GM18519 (cell line): ENCODE data around the gene RRBP1.
"Not testable (repeated sequence)": the region's sequence is repeated elsewhere in the genome, so short reads cannot be mapped to it uniquely, and the experiment has no call there.

Experiments
- ATAC-seq: cut with Tn5 transposase; IDR thresholded peaks from one replicate; pipeline ENCODE4 v1.9.1; 2021; ENCODE audit warnings: mild to moderate bottlenecking, moderate library complexity; ENCODE audit not compliant: unreplicated experiment, low FRiP score

RRBP1 gene

GRCh38 chr20:17710379-17711266, 28.6 kb upstream of the RRBP1 start:
- no peak for ATAC-seq

GRCh38 chr20:17709361-17710293, 27.6 kb upstream of the RRBP1 start:
- ATAC-seq: no peak

GRCh38 chr20:17708675-17709360, 26.8 kb upstream of the RRBP1 start:
- ATAC-seq: no peak

GRCh38 chr20:17707951-17708350, 25.9 kb upstream of the RRBP1 start:
- ATAC-seq: not testable (repeated sequence)

- ATAC-seq: no peak
Measured at GRCh38 chr20:17706632-17707031, 24.6 kb upstream of the RRBP1 start.

- ATAC-seq: no peak
Measured at GRCh38 chr20:17705916-17706315, 23.9 kb upstream of the RRBP1 start.

- no peak for ATAC-seq
Measured at GRCh38 chr20:17704589-17705317, 22.7 kb upstream of the RRBP1 start.

GRCh38 chr20:17701826-17702225, 19.8 kb upstream of the RRBP1 start:
- ATAC-seq: no peak

GRCh38 chr20:17700637-17701036, 18.6 kb upstream of the RRBP1 start:
- ATAC-seq: no peak

- ATAC-seq: no peak
Measured at GRCh38 chr20:17699931-17700351, 17.9 kb upstream of the RRBP1 start, which contains the start of gene BANF2. BANF2 (plus strand) TSS chr20:17699966; CDS start chr20:17725026, 25,060 bp downstream.

GRCh38 chr20:17698384-17698783, 16.3 kb upstream of the RRBP1 start:
- no peak for ATAC-seq

GRCh38 chr20:17697171-17697570, 15.1 kb upstream of the RRBP1 start:
- ATAC-seq: no peak

GRCh38 chr20:17696287-17696686, 14.2 kb upstream of the RRBP1 start:
- no peak for ATAC-seq

GRCh38 chr20:17694767-17695166, 12.7 kb upstream of the RRBP1 start:
- no peak for ATAC-seq

GRCh38 chr20:17693444-17694001, 11.5 kb upstream of the RRBP1 start:
- ATAC-seq: no peak

GRCh38 chr20:17691758-17692157, 9.7 kb upstream of the RRBP1 start:
- ATAC-seq: no peak

GRCh38 chr20:17690144-17690543, 8.1 kb upstream of the RRBP1 start:
- ATAC-seq: no peak

- no peak for ATAC-seq
Measured at GRCh38 chr20:17688965-17689364, 6.9 kb upstream of the RRBP1 start.

GRCh38 chr20:17687800-17688199, 5.8 kb upstream of the RRBP1 start:
- no peak for ATAC-seq

GRCh38 chr20:17685168-17685567, 3.1 kb upstream of the RRBP1 start:
- no peak for ATAC-seq
